GM12892 (cell line): ENCODE data around the gene ELMOD3.

Experiments used
- POLR2A ChIP-seq: IDR thresholded peaks from 2 replicates; pipeline ENCODE4 v1.6.1; 2011; ENCODE audit warnings: low read depth, low read length, control low read depth
- POLR2AphosphoS5 ChIP-seq: IDR thresholded peaks from 2 replicates; pipeline ENCODE4 v1.6.1; 2011; ENCODE audit warnings: low read depth, low read length, control low read depth

DNA sequence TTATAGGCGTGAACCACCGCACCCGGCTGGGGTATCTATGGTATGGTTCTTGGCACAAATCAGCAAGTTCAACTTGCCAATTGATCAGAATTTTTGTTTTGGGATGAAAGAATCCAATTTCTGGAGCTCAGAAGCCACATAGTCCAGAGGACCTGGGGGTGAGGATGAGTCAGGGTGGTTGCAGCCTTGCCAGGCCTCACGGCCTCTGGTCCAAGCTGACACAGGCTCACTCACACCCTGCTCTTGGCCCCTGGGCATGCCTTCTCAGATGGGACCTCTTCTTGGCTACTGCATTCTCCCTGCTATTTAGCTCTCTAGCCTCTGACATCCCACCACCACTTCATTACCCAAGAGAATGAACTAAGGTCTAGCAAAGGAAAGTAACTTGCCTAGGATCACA lies 39.3 kb downstream of the ELMOD3 start:
- no peak for TF ChIP-seq POLR2A
- TF ChIP-seq POLR2AphosphoS5, result no peak
